ENCODE results near the gene NUP42.
A peak's percentile ranks its signal among the peaks of the same experiment; 100 is the strongest.

GRCh38 chr7:23246555-23246954 is 64.7 kb downstream of the NUP42 start, which contains the start of gene GPNMB:
- TF ChIP-seq CTCF (IDR thresholded peaks at IDR 0.05) (no peak), POLR2A (IDR thresholded peaks at IDR 0.05) (peak; percentile 62)

All from breast epithelium (tissue), 3 donors.